Aorta (tissue), 5 donors: ENCODE results near the gene C11orf65. TPM values are rescaled to one million over a fixed set of nuclear protein-coding genes. Genes with fewer than 3 reads are reported as not detected.
"Not testable (repeated sequence)": the region's sequence is repeated elsewhere in the genome, so short reads cannot be mapped to it uniquely, and the experiment has no call there.

Experiments used
- ATAC-seq: fragments of 200-7000 bp; cut with Tn5 transposase; one replicate; pipeline ENCODE4 v1.9.1; 2022; ENCODE audit warnings: moderate library complexity; ENCODE audit not compliant: low FRiP score
- DNase-seq, 2 donors: peaks; one replicate each; pipeline ENCODE4 v3.0.0-alpha.2; 2020
- H3K27ac ChIP-seq, 2 donors: one replicate each; pipeline ENCODE4 v1.5.1; 2013; ENCODE audit warnings: low read length in 2 of 2, mild to moderate bottlenecking in 2 of 2, moderate library complexity in 2 of 2, control low read depth in 1 of 2, inconsistent platforms in 1 of 2, low read depth in 1 of 2
- H3K27me3 ChIP-seq, 2 donors: one replicate each; pipeline ENCODE4 v1.6.1; 2013; ENCODE audit warnings: control low read depth in 1 of 2, low read length in 1 of 2, mild to moderate bottlenecking in 1 of 2, moderate library complexity in 1 of 2; ENCODE audit not compliant: insufficient read depth in 2 of 2, control insufficient read depth in 1 of 2
- H3K36me3 ChIP-seq, 2 donors: one replicate each; pipeline ENCODE4 v1.6.1; 2013; ENCODE audit warnings: control low read depth in 1 of 2, low read length in 1 of 2, mild to moderate bottlenecking in 1 of 2; ENCODE audit not compliant: insufficient read depth in 2 of 2, control insufficient read depth in 1 of 2
- H3K4me1 ChIP-seq, 2 donors: one replicate each; pipeline ENCODE4 v1.6.1; 2013; ENCODE audit warnings: low read length in 2 of 2, control low read depth in 1 of 2, mild to moderate bottlenecking in 1 of 2, moderate library complexity in 1 of 2; ENCODE audit not compliant: insufficient read depth in 2 of 2, control insufficient read depth in 1 of 2
- H3K4me3 ChIP-seq, 2 donors: one replicate each; pipeline ENCODE4 v1.5.1; 2013; ENCODE audit warnings: low read length in 2 of 2, control low read depth in 1 of 2, mild to moderate bottlenecking in 1 of 2
- H3K9me3 ChIP-seq: one replicate; pipeline ENCODE4 v1.6.1; 2013; ENCODE audit warnings: mild to moderate bottlenecking, low read length; ENCODE audit not compliant: control insufficient read depth
- WGBS, 2 donors: extraction: QIAGEN DNeasy Blood & Tissue Kit; methylation state at CpG; one replicate each; pipeline ENCODE4 v1.1.7; 2013; 5-methylcytosine and 5-hydroxymethylcytosine counted together
- intact Hi-C, 2 donors: fragments of 100-400 bp; cut with DNase I; formaldehyde crosslinking; loops; one replicate each; pipeline versions ENCODE4 v1.14.2 to v1.15.0; 2022
- polyA plus RNA-seq, 2 donors: library from polyadenylated mRNA; stranded (reverse); fragments of 200-250 nt; gene quantifications; one replicate each; pipeline ENCODE4 v1.2.3, GENCODE V29; 2013
- total RNA-seq, 2 donors: library from RNA; stranded (reverse); fragmentation: NEBNext Ultra II Directional; extraction: Animal tissue kit (Norgen Biotek cat#: 25700); gene quantifications; one replicate each; pipeline ENCODE4 v1.2.1, GENCODE V29; 2021
- donor health status: healthy with polysubstance abuse.
- donor health status: Bipolar disorder and iron deficiency.
- donor health status: DM: no; HTN: no; CAD: no.
- donor health status: DM: no; HTN: no; CAD: no.
- donor health status: DM: yes; HTN: yes; CAD: no.

C11orf65 gene
- total and polyA plus RNA-seq, 4 donors = 0.36 TPM; not detected in 3

DNA sequence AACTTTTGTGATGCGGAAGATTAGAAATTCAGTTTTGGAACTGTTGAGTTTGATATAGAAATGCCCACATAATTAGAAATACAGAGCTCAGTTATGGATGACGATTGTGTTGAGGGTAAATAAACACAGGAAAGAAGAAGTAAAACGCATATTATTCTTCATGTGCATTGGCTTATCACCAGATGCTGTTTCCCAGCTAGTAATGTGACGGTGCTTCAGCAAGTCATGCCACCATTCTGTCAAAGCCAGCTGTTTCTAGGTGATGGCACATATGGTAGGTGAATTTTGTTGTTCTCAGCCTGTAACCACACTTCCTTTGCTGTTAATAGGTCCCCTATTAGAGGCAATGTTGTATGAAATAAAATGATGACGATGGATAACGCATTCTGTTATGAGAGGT lies 68.9 kb downstream of the C11orf65 start:
- H3K4me1 ChIP-seq = no peaks in the 10 kb centered on the region
- H3K9me3 ChIP-seq = no peaks in the 10 kb centered on the region
- H3K27ac ChIP-seq = no peak overlapping the region
- intact Hi-C loops = no loop called here
- DNase-seq = no peak
- WGBS, 2 donors = 68 to 69% methylated on average over 6 of the region's 6 CpGs
- no peak overlapping the region for H3K4me3 ChIP-seq
- H3K36me3 ChIP-seq = no peaks in the 10 kb centered on the region
- H3K27me3 ChIP-seq = no peaks in the 10 kb centered on the region
- no peak for ATAC-seq

DNA sequence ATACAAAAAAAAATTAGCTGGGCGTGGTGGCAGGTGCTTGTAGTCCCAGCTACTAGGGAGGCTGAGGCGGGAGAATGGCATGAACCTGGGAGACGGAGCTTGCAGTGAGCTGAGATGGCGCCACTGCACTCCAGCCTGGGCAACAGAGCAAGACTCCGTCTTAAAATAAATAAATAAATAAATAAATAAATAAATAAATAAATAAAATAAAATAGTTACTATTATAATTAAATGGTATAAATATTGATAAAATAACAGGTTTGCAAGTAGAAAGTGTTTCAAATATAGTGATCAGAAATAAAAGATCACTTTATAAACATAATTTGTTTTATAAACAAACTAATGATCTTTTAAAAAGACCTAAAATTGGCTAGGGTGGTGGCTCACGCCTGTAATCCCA lies 70.7 kb downstream of the C11orf65 start:
- H3K27ac ChIP-seq, H3K4me1 ChIP-seq, H3K36me3 ChIP-seq, H3K27me3 ChIP-seq, H3K9me3 ChIP-seq, ATAC-seq, H3K4me3 ChIP-seq, DNase-seq, intact Hi-C loops: not testable (repeated sequence)
- 93% methylated on average over 6 of the region's 6 CpGs for WGBS, 2 donors

DNA sequence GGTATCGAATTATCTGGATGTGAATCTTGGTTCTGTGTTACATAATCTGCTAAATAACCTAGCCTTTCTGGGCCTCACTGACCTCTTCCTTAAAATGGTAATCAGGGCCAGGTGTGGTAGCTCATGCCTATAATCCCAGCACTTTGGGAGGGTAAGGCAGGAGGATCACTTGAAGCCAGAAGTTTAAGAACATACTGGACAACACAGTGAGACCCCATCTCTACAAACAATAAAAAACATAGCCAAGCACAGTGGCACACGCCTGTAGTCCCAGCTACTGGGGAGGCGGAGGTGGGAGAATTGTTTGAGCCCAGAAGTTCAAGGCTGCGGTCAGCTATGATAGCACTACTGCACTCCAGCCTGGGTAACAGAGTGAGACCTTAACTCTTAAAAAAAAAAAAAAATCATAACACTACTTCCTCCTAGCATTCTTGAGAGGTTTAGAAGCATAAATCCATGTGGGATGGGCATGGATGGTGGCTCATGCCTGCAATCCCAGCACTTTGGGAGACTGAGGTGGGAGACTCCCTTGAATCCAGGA lies 72.5 kb downstream of the C11orf65 start:
- Histone ChIP-seq H3K27ac (no peak overlapping the region), H3K36me3 (no peaks in the 10 kb centered on the region), H3K27me3 (no peaks in the 10 kb centered on the region), H3K4me3 (no peak overlapping the region), H3K4me1 (peaks cover 0 to 1% of the 10 kb centered on the region in 2 donors), H3K9me3 (no peaks in the 10 kb centered on the region)
- ATAC-seq (no peak), DNase-seq (no peak)
- 84 to 87% methylated on average over 4 of the region's 4 CpGs for WGBS, 2 donors
- intact Hi-C loops = no loop called here

DNA sequence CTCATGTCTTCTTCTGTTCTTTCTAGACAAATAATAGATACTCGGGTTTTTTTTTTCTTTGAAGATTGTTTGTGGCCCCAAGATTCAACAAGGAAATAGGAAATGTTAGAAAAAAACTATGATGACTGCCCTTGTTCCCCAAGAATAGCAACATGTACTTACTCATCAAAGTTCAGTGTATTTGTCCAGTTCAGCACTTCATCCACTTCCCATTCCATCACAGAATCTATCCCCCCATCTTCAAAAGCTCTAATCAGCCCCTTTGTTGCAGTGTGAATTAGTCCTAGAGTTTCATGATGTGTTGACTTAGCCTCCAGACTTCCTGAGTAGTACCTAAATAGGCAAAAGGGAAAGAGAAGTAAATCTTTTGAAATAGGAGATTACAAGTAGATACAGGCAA lies 74.3 kb downstream of the C11orf65 start:
- Histone ChIP-seq H3K4me3 (no peak overlapping the region), H3K27ac (no peak overlapping the region), H3K4me1 (peaks cover 0 to 1% of the 10 kb centered on the region in 2 donors), H3K9me3 (no peaks in the 10 kb centered on the region), H3K36me3 (no peaks in the 10 kb centered on the region), H3K27me3 (no peaks in the 10 kb centered on the region)
- intact Hi-C loops = no loop called here
- WGBS, 2 donors = 29 to 34% methylated on average over 1 of the region's 1 CpG
- no peak for DNase-seq
- no peak for ATAC-seq

DNA sequence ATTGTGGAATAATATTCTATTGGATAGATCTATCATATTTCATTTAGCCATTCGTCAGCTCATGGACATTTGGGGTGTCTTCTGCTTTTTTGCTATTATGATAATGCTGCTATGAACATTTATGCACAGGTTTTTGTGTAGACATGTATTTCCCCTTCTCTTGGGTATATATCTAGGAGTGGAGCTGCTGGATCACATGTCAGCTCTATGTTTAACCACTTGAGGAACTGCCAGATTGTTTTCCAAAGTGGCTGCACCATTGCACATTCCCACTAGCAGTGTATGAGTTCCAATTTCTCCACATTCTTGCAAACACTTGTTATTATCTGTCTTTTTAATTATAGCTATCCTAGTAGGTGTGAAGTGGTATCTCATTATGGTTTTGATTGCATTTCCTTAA lies 75.0 kb downstream of the C11orf65 start:
- DNase-seq = no peak
- WGBS, 2 donors = 86 to 88% methylated on average over 1 of the region's 1 CpG
- ATAC-seq = no peak
- Histone ChIP-seq H3K36me3 (no peaks in the 10 kb centered on the region), H3K27ac (no peak overlapping the region), H3K4me1 (peaks cover 0 to 1% of the 10 kb centered on the region in 2 donors), H3K27me3 (no peaks in the 10 kb centered on the region), H3K9me3 (no peaks in the 10 kb centered on the region), H3K4me3 (no peak overlapping the region)
- intact Hi-C loops = no loop called here

DNA sequence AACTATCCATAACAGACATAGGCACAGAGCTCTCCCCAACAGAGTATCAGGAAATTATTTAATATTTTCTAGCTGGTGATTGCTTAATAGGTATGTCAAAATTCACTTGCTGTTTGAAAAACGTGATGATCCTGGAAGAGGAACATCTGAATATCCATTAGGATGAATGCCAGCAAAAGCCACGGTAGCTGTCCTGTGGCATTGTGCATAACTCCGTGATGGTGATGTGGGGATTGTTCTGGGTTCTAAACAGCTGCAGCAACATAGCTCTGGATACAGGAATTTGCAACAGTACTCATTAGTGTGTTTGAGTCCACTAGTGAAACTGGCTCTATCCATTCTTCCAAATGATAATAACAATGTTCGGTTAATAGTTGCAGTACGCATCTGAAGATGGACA lies 78.8 kb downstream of the C11orf65 start:
- Histone ChIP-seq H3K9me3 (no peaks in the 10 kb centered on the region), H3K27ac (no peak overlapping the region), H3K4me1 (peaks cover 0 to 1% of the 10 kb centered on the region in 2 donors), H3K4me3 (no peak overlapping the region), H3K36me3 (no peaks in the 10 kb centered on the region), H3K27me3 (no peaks in the 10 kb centered on the region)
- WGBS, 2 donors = 77 to 80% methylated on average over 5 of the region's 5 CpGs
- intact Hi-C loops = no loop called here
- DNase-seq = no peak
- ATAC-seq = no peak

DNA sequence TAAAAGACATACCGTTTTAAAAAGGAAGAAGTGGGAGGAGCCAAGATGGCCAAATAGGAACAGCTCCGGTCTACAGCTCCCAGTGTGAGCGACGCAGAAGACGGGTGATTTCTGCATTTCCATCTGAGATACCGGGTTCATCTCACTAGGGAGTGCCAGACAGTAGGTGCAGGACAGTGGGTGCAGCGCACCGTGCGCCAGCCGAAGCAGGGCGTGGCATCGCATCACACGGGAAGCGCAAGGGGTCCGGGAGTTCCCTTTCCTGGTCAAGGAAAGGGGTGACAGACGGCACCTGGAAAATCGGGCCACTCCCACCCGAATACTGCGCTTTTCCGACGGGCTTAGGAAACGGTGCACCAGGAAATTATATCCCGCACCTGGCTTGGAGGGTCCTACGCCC lies 93.8 kb downstream of the C11orf65 start:
- 96% methylated on average over 24 of the region's 24 CpGs for WGBS, 2 donors
- H3K27ac ChIP-seq, H3K36me3 ChIP-seq, intact Hi-C loops, DNase-seq, ATAC-seq, H3K27me3 ChIP-seq, H3K4me1 ChIP-seq, H3K9me3 ChIP-seq, H3K4me3 ChIP-seq: not testable (repeated sequence)

DNA sequence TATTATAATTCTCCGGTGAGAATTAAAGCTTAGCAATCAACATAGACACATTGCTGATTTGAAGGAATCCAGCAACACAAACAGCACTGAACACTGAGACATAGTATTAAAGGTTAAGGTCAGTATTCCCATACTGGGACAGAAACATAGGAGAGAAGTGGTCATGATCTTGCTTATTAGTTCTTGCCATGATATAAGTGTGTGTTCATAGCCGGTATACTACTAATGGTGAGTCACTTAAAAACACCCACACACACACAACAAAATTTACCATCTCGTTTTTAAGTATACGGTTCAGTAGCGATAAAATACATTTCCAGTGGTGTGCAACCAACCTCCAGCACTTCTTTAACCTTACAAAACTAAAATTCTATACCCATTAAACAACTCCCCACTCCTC lies 96.3 kb downstream of the C11orf65 start:
- Histone ChIP-seq H3K27ac (no peak overlapping the region), H3K27me3 (no peaks in the 10 kb centered on the region), H3K4me3 (no peak overlapping the region), H3K9me3 (no peaks in the 10 kb centered on the region), H3K36me3 (peaks cover 0 to 1% of the 10 kb centered on the region in 2 donors), H3K4me1 (no peaks in the 10 kb centered on the region)
- intact Hi-C loops = no loop called here
- no peak for ATAC-seq
- WGBS, 2 donors = 73% methylated on average over 5 of the region's 5 CpGs
- no peak for DNase-seq

DNA sequence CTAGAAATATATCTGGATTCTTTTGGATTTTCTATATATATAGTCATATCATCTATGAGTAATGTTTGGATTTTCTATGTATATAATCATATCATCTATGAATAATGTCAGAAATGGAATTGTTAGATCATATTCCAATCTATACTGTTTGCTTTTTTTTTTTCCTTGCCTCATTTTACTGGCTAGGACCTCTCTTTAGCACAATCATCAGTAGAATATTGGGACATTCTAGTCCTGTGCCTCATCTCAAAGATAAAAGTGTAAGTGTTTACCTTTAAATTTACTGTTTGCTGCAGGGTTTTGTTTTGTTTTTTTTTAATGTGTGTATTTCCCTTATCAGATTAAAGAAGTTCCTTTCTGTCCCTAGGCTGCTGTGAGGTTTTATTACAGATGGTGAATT lies 97.0 kb downstream of the C11orf65 start:
- Histone ChIP-seq H3K9me3 (no peaks in the 10 kb centered on the region), H3K27ac (no peak overlapping the region), H3K4me3 (no peak overlapping the region), H3K4me1 (no peaks in the 10 kb centered on the region), H3K27me3 (no peaks in the 10 kb centered on the region), H3K36me3 (peaks cover 0 to 1% of the 10 kb centered on the region in 2 donors)
- no peak for DNase-seq
- no peak for ATAC-seq
- intact Hi-C loops = no loop called here
